HG02798 (cell line): Measurements from ENCODE around the gene VAMP2.
A peak's percentile ranks its signal among the peaks of the same experiment; 100 is the strongest.

Source experiments
- ATAC-seq: cut with Tn5 transposase; IDR thresholded peaks from one replicate; pipeline ENCODE4 v1.9.1; 2021; ENCODE audit warnings: mild to moderate bottlenecking; ENCODE audit not compliant: unreplicated experiment, poor library complexity

VAMP2 gene

GRCh38 chr17:8109661-8110455 is 52.9 kb downstream of the VAMP2 start:
- peak; percentile 65 for ATAC-seq
